ENCODE measurements around the gene EIF4EBP3. TPM values are rescaled to one million over a fixed set of nuclear protein-coding genes. Genes with fewer than 3 reads are reported as not detected.
A peak's percentile ranks its signal among the peaks of the same experiment; 100 is the strongest.

Gene EIF4EBP3
- total RNA-seq, 1 donor from 2014 or later, result 11.7 TPM

DNA sequence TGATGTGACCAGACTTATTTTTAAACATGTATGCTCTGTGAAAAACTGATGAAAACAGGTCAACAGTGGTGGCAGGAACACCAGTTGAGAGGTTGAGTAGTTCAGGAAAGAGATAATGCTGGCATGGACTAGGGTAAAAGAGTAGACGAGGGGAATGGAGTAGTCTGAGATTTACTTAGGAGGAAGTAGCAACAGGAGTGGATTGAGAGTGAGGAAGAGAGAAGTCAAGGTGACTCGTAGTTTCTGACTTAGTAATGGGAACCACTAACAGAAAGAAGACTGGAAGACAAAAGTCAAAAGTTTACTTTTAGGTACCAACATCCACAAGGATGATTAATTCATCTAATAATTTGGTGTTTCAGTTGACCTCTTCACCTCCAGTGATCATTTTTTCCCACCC lies 6.2 kb downstream of the EIF4EBP3 start:
- intact Hi-C loops (cut with DNase I), result no loop called here
- no peak for ATAC-seq
- no peak for DNase-seq (ENCODE audit: missing footprints)

GRCh38 chr5:140554454-140554853 lies 7.0 kb downstream of the EIF4EBP3 start:
- intact Hi-C loops (cut with DNase I), result no loop called here
- DNase-seq (ENCODE audit: missing footprints), result no peak
- ATAC-seq, result no peak

GRCh38 chr5:140555747-140556312 lies 8.4 kb downstream of the EIF4EBP3 start:
- intact Hi-C loops (cut with DNase I), result no loop called here
- no peak for ATAC-seq
- DNase-seq (ENCODE audit: missing footprints), result no peak

DNA sequence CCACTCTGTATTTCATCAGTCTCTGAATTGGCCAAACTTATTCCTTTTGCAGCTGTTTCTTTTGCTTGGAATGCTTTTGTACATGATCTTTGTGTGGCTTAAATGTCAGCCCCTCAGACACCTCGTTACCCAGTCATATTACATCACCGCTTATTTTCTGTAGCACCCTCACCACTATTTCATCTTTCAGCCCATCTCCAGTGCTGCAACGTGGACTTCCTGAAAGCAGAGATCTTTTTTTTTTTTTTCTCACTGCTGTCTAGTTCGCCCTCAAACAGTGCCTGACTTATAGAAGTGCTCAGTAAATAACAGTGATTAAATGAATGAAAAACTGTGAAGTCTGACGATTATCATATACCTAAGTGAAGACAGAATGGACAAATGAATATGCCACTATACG lies 9.0 kb downstream of the EIF4EBP3 start:
- ATAC-seq (no peak), DNase-seq (ENCODE audit: missing footprints) (no peak)
- intact Hi-C loops (cut with DNase I), result no loop called here

DNA sequence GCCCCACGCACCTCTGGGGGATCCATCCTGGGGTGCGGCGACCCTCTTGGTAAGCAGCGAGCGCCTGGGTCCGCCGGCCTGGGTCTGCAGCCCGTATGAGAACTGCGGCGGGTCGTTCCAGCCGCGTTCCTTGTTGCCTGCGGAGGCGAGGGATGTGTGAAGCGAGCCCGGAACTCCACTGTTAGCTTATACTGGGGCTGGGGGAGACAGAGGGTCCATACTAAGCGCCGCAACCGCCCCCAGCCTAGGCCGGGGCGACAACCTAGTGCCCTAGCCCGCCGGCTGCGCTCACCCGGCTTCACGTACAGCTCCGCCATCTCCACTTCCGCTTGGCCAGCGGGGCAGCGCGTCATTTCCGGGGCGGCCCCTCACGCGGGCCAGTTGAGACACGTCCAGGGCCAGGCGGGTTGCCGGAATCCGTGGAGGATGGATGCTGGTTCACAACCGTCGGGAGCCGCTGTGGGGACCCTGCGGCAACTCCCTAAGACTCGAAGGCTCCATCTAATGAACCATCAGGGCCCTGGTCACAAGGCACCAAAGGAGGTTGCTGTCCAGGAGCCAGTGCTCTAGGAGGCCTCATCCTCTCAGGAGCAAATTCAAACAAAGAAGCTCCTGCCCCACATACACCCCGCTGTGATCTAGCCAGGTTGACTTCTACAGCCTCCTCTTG lies 9.8 kb downstream of the EIF4EBP3 start, which contains the start of gene SRA1:
Gene SRA1 (minus strand): TSS at position 338 of the 670 bp plus-strand sequence. CDS start 21 bp downstream, at position 317.
- peak; percentile 98 for DNase-seq (ENCODE audit: missing footprints)
- intact Hi-C loops (cut with DNase I), result no loop called here
- peak; percentile 93 for ATAC-seq

DNA sequence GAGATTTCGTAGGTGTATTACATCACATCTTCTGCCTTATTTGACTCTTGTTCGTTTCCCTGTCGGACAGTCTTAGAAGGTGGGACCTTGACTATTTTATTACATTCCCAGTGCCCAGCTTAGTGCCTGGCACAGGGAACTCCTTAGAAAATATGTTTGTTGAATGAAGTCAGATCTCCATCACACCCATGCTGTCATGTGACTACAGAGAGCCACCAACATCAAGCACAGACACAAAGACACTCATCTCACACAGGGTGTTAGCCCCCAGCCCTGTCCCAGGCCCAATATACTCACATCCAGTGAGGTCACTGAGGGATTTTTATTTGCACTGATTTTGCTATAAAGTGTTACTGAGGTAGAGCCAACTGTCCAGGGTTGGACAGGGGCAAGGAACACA lies 10.5 kb downstream of the EIF4EBP3 start:
- intact Hi-C loops (cut with DNase I), result no loop called here
- DNase-seq (ENCODE audit: missing footprints) (no peak), ATAC-seq (no peak)

GRCh38 chr5:140558542-140558941 lies 11.1 kb downstream of the EIF4EBP3 start:
- ATAC-seq, result no peak
- DNase-seq (ENCODE audit: missing footprints), result no peak
- intact Hi-C loops (cut with DNase I), result no loop called here

DNA sequence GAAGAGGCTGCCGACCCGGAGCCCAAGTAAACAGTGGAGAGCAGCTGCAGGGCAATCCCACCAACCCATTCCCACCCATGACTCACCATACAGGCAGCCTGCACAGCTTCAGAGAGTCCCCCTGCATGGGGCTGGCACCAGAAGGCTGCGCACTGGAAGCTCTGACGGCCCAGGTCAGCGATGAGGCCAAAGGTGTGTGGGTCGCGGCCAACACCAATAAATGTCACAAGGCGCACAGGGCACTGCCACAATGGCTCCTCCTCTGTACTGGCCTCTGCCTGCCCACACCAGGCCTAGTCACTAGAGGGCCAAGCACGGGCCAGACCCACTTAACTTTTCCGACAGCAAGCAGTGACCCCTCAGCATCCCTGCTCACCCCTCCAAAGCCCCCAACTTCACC lies 12.8 kb downstream of the EIF4EBP3 start:
- ATAC-seq, result no peak
- intact Hi-C loops (cut with DNase I), result no loop called here

DNA sequence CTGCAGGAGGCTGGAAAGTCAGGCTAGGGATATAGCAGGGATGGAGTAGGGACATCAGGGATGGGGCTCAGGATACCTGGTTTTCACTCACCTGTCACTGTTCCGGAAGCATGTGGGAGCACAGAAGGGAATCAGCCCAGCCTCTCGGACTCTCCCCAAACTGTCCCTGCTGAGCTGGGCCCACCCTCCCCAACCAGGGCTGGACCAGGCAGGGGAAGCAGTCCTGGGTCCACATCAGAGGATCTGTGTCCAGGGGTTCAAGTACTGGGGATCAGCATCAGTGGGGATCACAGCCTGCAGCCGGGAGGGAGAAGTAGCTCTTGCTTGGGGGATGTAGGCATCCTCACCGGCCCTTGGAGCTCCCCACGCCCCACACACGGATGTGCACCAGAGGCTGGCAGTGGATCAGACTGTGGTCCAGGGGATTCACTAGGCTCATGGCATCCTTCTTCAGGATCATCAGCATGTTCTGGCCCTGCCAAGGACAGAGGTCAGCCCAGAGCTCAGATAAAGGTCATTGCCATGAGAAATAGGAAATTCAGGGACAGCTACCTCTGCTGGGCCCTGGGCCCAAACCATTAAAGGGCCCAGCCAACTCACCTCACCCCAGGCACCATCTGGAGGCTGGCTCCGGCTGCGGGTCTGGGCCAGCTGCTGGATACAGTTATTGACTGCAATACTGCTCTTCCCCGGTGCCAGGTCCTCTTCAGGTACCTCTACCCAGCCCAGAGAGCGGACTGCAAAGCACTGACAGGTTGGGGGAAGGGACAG lies 14.5 kb downstream of the EIF4EBP3 start:
- DNase-seq (ENCODE audit: missing footprints) (no peak), ATAC-seq (no peak)
- intact Hi-C loops (cut with DNase I), result no loop called here

More for the DNA sequence above, 12.8 kb downstream of the EIF4EBP3 start:
- DNase-seq (ENCODE audit: missing footprints), result no peak

DNA sequence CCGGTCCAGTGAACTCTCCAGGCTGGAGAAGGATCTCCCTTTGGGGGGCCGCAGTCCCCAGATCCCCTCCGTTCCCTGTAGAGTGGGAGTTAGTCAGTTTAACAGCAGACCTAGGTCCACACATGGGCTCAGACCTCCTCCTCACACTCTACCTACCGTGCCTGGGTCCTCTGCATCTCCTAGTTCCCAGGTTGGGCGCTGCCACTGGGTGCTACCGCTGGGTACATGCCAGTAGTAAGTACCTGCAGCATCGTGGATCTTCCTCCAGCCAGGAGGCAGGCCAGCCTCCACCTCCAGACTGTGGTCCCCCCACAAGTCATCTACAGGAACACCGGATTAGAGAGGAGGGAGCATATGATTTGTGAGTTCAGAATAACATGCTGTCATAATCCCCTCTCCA lies 16.1 kb downstream of the EIF4EBP3 start:
- ATAC-seq, result no peak
- no peak for DNase-seq (ENCODE audit: missing footprints)
- intact Hi-C loops (cut with DNase I), result no loop called here

DNA sequence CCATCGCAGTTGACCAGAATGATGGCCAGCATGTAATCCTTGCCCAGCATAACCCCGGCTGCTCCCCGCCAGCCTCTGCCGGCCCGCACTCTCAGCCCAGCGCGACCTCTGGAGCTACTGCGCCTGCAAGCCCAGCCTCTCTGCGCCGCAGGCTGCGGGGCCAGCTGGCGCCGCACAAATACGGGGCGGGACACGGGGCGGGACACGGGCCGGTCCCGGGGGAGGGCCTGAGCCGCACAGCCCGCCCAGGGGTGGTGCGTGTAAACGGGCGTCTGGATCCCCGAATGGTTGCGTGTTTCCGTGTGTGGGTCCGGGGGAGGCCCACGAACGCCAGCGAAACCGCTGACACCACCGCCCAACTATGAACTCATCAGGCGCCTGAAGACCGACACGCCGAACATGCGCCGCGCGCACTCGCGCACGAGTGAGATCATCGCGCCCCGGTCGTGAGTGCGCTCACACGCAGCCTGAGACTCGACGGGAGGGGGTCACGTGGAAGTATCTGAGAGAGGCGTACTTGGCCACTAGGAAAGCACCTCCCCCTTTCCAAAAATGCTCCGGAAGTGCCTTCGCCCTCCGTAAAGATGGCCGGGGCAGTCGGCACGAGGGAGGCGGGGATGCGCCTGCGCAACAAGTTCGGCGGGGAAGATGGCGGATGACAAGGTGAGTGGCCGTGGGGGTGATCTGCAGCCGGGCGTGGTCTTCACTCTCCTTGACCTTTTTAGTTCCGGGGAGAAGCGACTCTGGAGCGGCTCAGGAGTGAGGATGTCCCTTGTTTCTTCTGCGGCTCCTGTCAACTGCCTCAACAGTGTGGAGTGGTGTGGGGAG lies 16.9 kb downstream of the EIF4EBP3 start, which contains the start of the genes APBB3 and SLC35A4:
Gene APBB3 (minus strand): TSS at position 403 of the 828 bp plus-strand sequence. CDS start 353 bp downstream, at position 50.
Gene SLC35A4 (plus strand): TSS at position 633 of the 828 bp plus-strand sequence. CDS start 2,342 bp downstream, outside the sequence.
- DNase-seq (ENCODE audit: missing footprints) (peak; percentile 98), ATAC-seq (peak; percentile 96)
- intact Hi-C loops (cut with DNase I), result loop anchor here (1.0 to 2.0 kb wide), 2 partner anchors 75 to 164 kb away; partner anchors contain the start of genes ANKHD1 and TMCO6

DNA sequence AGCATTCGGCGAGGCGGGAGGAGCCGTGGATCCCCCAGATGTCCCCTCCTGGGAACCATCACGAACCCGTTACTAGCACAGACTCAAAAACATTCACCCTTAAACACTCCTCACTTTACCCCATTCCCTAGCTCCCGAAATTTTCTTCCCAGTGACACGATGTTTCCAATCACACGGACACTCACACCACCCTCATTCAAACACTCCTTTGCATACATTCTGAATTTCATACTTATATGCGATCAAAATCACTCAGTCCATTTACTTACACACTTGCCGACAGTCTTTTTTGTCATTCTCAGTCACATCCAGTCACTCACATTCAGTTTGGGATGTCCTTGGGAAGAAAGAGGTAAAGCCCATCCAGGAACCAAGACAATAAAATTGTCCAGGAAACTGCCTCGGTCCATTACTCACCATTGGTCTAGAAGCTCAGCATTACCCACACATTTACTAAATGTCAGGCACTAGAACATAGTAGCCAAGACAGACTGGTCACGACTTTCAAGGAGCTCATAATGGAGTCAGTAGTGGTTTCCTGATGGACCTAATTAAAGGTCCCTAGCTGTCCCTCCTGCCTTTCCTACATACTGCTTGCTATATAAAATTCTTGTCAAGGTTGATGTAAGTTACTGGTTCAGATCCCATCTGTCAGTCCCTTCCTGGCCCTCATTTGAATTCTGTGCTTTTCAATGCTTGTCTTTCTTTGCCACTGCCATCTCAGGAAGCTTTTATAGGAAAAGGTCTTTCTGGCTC lies 17.7 kb downstream of the EIF4EBP3 start:
- DNase-seq (ENCODE audit: missing footprints) (no peak), ATAC-seq (no peak)
- intact Hi-C loops (cut with DNase I), result loop anchor here (2.0 kb wide), 1 partner anchor 164 kb away; the partner anchor contains the start of gene ANKHD1

DNA sequence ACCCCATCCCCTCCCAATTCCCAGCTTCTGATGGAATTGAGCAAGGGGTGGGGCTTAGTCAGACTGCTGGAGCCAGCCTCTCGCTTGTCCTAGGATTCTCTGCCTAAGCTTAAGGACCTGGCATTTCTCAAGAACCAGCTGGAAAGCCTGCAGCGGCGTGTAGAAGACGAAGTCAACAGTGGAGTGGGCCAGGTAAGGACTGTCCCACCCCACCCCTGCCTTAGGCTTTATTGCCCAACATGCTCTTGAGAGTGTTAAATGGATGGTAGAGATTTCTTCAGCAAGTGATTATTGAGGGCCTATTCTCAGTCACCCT lies 18.3 kb downstream of the EIF4EBP3 start:
- intact Hi-C loops (cut with DNase I), result loop anchor here (2.0 kb wide), 1 partner anchor 165 kb away; the partner anchor contains the start of gene ANKHD1
- ATAC-seq, result no peak
- no peak for DNase-seq (ENCODE audit: missing footprints)

DNA sequence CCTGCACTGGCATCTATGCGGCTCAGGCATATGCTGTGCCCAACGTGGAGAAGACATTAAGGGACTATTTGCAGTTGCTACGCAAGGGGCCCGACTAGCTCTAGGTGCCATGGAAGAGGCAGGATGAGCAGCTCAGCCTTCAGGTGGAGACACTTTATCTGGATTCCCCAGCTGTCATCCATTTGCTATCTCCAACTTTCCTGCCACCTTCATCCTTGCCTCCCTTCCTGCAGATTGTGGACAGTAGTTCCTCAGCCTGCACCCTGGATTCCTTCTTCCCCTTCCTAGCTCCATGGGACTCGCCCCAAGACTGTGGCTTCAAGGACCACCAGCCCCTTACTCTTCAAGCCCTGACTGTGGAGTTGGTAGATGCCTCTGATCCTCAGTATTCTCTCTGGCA lies 19.2 kb downstream of the EIF4EBP3 start:
- intact Hi-C loops (cut with DNase I), result no loop called here
- no peak for ATAC-seq

DNA sequence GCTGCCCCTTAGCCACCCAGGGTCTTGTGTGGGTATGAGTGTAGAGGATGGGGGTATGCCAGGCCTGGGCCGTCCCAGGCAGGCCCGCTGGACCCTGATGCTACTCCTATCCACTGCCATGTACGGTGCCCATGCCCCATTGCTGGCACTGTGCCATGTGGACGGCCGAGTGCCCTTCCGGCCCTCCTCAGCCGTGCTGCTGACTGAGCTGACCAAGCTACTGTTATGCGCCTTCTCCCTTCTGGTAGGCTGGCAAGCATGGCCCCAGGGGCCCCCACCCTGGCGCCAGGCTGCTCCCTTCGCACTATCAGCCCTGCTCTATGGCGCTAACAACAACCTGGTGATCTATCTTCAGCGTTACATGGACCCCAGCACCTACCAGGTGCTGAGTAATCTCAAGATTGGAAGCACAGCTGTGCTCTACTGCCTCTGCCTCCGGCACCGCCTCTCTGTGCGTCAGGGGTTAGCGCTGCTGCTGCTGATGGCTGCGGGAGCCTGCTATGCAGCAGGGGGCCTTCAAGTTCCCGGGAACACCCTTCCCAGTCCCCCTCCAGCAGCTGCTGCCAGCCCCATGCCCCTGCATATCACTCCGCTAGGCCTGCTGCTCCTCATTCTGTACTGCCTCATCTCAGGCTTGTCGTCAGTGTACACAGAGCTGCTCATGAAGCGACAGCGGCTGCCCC lies 19.8 kb downstream of the EIF4EBP3 start:
- no peak for DNase-seq (ENCODE audit: missing footprints)
- no peak for ATAC-seq
- intact Hi-C loops (cut with DNase I), result no loop called here

More for the DNA sequence above, 19.2 kb downstream of the EIF4EBP3 start:
- DNase-seq (ENCODE audit: missing footprints), result no peak

GRCh38 chr5:140567871-140568270 lies 20.4 kb downstream of the EIF4EBP3 start:
- ATAC-seq, result no peak
- intact Hi-C loops (cut with DNase I), result no loop called here
- no peak for DNase-seq (ENCODE audit: missing footprints)

DNA sequence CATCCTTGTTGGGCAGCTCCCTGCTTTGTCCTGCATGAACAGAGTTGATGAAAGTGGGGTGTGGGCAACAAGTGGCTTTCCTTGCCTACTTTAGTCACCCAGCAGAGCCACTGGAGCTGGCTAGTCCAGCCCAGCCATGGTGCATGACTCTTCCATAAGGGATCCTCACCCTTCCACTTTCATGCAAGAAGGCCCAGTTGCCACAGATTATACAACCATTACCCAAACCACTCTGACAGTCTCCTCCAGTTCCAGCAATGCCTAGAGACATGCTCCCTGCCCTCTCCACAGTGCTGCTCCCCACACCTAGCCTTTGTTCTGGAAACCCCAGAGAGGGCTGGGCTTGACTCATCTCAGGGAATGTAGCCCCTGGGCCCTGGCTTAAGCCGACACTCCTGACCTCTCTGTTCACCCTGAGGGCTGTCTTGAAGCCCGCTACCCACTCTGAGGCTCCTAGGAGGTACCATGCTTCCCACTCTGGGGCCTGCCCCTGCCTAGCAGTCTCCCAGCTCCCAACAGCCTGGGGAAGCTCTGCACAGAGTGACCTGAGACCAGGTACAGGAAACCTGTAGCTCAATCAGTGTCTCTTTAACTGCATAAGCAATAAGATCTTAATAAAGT lies 21.1 kb downstream of the EIF4EBP3 start:
- no peak for DNase-seq (ENCODE audit: missing footprints)
- intact Hi-C loops (cut with DNase I), result no loop called here
- ATAC-seq, result no peak

Data from Right ventricle myocardium inferior (tissue), 1 donor.